Measurements from ENCODE around the gene FAM124A. TPM values are rescaled to one million over a fixed set of nuclear protein-coding genes. Genes with fewer than 3 reads are reported as not detected.
"Not testable (repeated sequence)": the region's sequence is repeated elsewhere in the genome, so short reads cannot be mapped to it uniquely, and the experiment has no call there.

Gene FAM124A
- total RNA-seq, 6 experiments from 2014 or later, result not detected

DNA sequence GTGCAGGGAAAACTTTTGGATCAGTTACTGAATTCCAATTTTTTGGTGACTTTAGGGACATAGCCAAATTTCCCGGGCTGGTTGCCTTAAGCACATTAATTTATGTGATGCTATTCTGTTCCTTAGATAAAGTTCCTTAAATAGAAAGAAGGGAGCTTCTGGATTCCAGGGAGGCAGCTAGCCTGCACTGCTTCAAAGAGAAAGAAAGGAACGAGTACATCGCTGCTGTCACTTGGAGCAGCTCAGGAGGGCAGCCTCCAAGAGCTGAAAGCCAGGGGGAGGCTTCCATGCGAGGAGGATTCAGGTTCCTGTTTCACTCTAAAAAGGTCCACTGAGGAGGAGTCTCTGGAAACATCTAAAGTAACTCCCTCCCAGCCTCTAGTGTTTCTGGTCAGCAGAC lies 55.7 kb downstream of the FAM124A start:
- Mint-ChIP-seq H3K27me3 (ENCODE audit: insufficient read depth) (peaks cover 30% of the 10 kb centered on the region), H3K4me3 (no peak overlapping the region), H3K4me1 (ENCODE audit: low read depth) (peaks cover 6% of the 10 kb centered on the region; the same call in 1 of the 2 replicates), H3K36me3 (ENCODE audit: low read depth) (no peaks in the 10 kb centered on the region), H3K27ac (no peak overlapping the region), H3K9me3 (no peaks in the 10 kb centered on the region)
- no peak for DNase-seq
- TF ChIP-seq, protein P1, sequence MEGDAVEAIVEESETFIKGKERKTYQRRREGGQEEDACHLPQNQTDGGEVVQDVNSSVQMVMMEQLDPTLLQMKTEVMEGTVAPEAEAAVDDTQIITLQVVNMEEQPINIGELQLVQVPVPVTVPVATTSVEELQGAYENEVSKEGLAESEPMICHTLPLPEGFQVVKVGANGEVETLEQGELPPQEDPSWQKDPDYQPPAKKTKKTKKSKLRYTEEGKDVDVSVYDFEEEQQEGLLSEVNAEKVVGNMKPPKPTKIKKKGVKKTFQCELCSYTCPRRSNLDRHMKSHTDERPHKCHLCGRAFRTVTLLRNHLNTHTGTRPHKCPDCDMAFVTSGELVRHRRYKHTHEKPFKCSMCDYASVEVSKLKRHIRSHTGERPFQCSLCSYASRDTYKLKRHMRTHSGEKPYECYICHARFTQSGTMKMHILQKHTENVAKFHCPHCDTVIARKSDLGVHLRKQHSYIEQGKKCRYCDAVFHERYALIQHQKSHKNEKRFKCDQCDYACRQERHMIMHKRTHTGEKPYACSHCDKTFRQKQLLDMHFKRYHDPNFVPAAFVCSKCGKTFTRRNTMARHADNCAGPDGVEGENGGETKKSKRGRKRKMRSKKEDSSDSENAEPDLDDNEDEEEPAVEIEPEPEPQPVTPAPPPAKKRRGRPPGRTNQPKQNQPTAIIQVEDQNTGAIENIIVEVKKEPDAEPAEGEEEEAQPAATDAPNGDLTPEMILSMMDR (IDR thresholded peaks at IDR 0.05), result no peak

DNA sequence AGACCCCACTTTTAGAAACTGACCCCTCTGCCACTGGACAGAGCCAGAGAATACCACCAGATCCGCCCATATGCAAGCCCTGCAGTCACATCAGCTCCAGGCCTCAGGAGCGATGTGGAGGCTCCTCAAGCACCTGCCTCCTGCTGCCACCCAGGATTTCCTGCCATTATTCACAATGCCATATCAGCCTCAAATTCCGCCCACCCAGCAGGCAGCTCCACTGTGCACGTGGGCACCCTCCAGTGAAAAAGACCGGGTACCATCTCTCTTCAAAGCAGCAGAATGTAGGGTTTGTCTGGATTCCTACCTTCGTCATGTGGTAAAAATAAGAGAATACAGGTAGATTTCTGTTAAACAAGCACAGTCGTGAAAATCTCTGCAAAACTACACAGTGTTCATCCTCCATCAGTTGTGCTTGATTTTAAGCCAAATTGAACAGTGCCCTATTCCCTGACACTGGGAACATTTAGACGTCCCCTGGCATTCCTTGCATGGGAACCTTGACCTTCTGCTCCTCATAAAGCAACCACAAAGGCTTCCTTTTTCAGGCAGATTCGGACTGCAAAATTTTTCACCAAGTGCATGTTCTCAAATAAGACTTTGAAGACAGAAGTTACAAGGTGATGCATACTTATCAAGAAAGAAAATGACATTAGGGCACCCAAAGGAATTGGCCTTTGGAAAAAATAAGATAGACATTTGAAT lies 56.4 kb downstream of the FAM124A start:
- Mint-ChIP-seq H3K9me3 (no peaks in the 10 kb centered on the region), H3K27me3 (ENCODE audit: insufficient read depth) (peaks cover 29% of the 10 kb centered on the region), H3K4me1 (ENCODE audit: low read depth) (peaks cover 6% of the 10 kb centered on the region; the same call in 1 of the 2 replicates), H3K36me3 (ENCODE audit: low read depth) (no peaks in the 10 kb centered on the region), H3K27ac (no peak overlapping the region), H3K4me3 (no peak overlapping the region)
- TF ChIP-seq, protein P1 (IDR thresholded peaks at IDR 0.05), result no peak
- DNase-seq, result no peak

GRCh38 chr13:51280379-51280940 lies 58.3 kb downstream of the FAM124A start:
- H3K4me1 Mint-ChIP-seq (ENCODE audit: low read depth), result peaks cover 6% of the 10 kb centered on the region; the same call in 1 of the 2 replicates
- TF ChIP-seq, protein P1 (IDR thresholded peaks at IDR 0.05), result no peak
- DNase-seq, result no peak
- H3K4me3 Mint-ChIP-seq, result no peak overlapping the region
- peaks cover 27% of the 10 kb centered on the region for H3K27me3 Mint-ChIP-seq (ENCODE audit: insufficient read depth)
- H3K9me3 Mint-ChIP-seq, result no peaks in the 10 kb centered on the region
- H3K27ac Mint-ChIP-seq, result no peak overlapping the region
- no peaks in the 10 kb centered on the region for H3K36me3 Mint-ChIP-seq (ENCODE audit: low read depth)

DNA sequence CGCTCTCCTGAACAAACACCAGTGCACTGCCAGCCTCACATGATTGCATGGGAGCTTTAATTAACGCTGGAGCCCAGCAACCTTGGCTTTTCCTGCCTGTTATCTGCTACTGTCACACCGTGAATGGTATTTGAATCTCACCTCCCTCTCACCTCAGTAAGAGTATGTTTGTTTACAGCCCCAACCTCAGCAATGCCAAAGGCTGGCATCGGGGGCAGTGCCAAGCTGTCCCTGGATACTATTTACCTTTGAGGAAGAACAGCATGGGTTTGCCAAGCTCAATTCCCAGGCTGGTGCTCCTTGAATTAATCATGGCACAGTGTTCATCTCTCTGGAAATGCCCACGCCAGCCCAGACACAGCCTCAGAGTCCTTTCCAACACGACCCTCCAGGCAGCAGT lies 60.1 kb downstream of the FAM124A start:
- no peak for DNase-seq
- H3K4me3 Mint-ChIP-seq, result no peak overlapping the region
- no peaks in the 10 kb centered on the region for H3K9me3 Mint-ChIP-seq
- no peak overlapping the region for H3K27ac Mint-ChIP-seq
- TF ChIP-seq, protein P1 (IDR thresholded peaks at IDR 0.05), result no peak
- H3K27me3 Mint-ChIP-seq (ENCODE audit: insufficient read depth), result peaks cover 18% of the 10 kb centered on the region
- H3K4me1 Mint-ChIP-seq (ENCODE audit: low read depth), result peaks cover 6% of the 10 kb centered on the region; the same call in 1 of the 2 replicates
- no peaks in the 10 kb centered on the region for H3K36me3 Mint-ChIP-seq (ENCODE audit: low read depth)

DNA sequence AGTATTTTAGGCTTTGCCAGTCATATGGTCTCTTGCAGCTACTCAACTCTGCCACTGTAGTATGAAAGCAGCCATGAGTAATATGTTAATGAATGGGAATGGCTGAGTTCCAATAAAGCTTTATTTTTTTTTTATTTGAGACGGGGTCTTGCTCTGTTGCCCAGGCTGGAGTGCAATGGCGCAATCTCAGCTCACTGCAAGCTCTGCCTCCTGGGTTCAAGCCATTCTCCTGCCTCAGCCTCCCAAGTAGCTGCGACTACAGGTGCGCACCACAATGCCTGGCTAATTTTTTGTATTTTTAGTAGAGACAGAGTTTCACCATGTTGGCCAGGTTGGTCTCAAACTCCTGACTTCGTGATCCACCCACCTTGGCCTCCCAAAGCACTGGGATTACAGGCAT lies 60.7 kb downstream of the FAM124A start:
- not testable (repeated sequence) for H3K36me3 Mint-ChIP-seq (ENCODE audit: low read depth); DNase-seq; H3K4me1 Mint-ChIP-seq (ENCODE audit: low read depth); H3K4me3 Mint-ChIP-seq; H3K9me3 Mint-ChIP-seq; H3K27ac Mint-ChIP-seq
- peaks cover 16% of the 10 kb centered on the region for H3K27me3 Mint-ChIP-seq (ENCODE audit: insufficient read depth)

- TF ChIP-seq, protein P1 (IDR thresholded peaks at IDR 0.05), result no peak
- Mint-ChIP-seq H3K4me1 (ENCODE audit: low read depth) (peaks cover 6% of the 10 kb centered on the region; the same call in 1 of the 2 replicates), H3K36me3 (ENCODE audit: low read depth) (no peaks in the 10 kb centered on the region), H3K27ac (no peak overlapping the region), H3K9me3 (no peaks in the 10 kb centered on the region), H3K27me3 (ENCODE audit: insufficient read depth) (peaks cover 11% of the 10 kb centered on the region), H3K4me3 (no peak overlapping the region)
- DNase-seq, result no peak
These were observed 61.2 kb downstream of the FAM124A start for GRCh38 chr13:51283371-51283770.

All from HFFc6 (cell line).